H9 (cell line): ENCODE data around the gene MACROH2A1. TPM values are rescaled to one million over a fixed set of nuclear protein-coding genes. Genes with fewer than 3 reads are reported as not detected.

ENCODE experiments used
- DNase-seq: peaks from one replicate; pipeline ENCODE4 v3.0.0-alpha.2; 2017
- H2AFZ ChIP-seq: one replicate; pipeline ENCODE4 v1.6.1; 2013; ENCODE audit warnings: mild to moderate bottlenecking, low read length, control low read depth, moderate library complexity
- H2AK5ac ChIP-seq: 2 replicates; pipeline ENCODE4 v1.6.1; 2013; ENCODE audit warnings: low read length, control low read depth, mixed read lengths; ENCODE audit not compliant: insufficient read length
- H2BK120ac ChIP-seq: one replicate; pipeline ENCODE4 v1.6.1; 2013; ENCODE audit warnings: low read depth, mild to moderate bottlenecking, low read length, control low read depth, inconsistent platforms; ENCODE audit not compliant: poor library complexity, severe bottlenecking
- H2BK12ac ChIP-seq: 2 replicates; pipeline ENCODE4 v1.6.1; 2013; ENCODE audit warnings: low read length, control low read depth, mixed read lengths, low read depth; ENCODE audit not compliant: insufficient read length
- H2BK15ac ChIP-seq: 2 replicates; pipeline ENCODE4 v1.6.1; 2013; ENCODE audit warnings: low read depth, low read length, control low read depth
- H2BK20ac ChIP-seq: one replicate; pipeline ENCODE4 v1.6.1; 2013; ENCODE audit warnings: low read depth, mild to moderate bottlenecking, low read length, control low read depth, inconsistent platforms; ENCODE audit not compliant: poor library complexity, severe bottlenecking
- H2BK5ac ChIP-seq: 2 replicates; pipeline ENCODE4 v1.6.1; 2013; ENCODE audit warnings: low read length, control low read depth, mixed read lengths; ENCODE audit not compliant: insufficient read length
- H3K14ac ChIP-seq: 2 replicates; pipeline ENCODE4 v1.6.1; 2013; ENCODE audit warnings: low read length, control low read depth; ENCODE audit not compliant: insufficient read depth
- H3K18ac ChIP-seq: 2 replicates; pipeline ENCODE4 v1.6.1; 2013; ENCODE audit warnings: low read depth, mild to moderate bottlenecking, mixed read lengths, low read length, control low read depth; ENCODE audit not compliant: insufficient read length
- H3K23ac ChIP-seq: 2 replicates; pipeline ENCODE4 v1.6.1; 2013; ENCODE audit warnings: low read length, control low read depth, mixed read lengths, low read depth; ENCODE audit not compliant: insufficient read length
- H3K23me2 ChIP-seq: 2 replicates; pipeline ENCODE4 v1.6.1; 2013; ENCODE audit warnings: low read depth, mild to moderate bottlenecking, mixed read lengths, low read length, control low read depth; ENCODE audit not compliant: insufficient read length, poor library complexity, severe bottlenecking
- H3K27ac ChIP-seq: 2 replicates; pipeline ENCODE4 v1.5.1; 2013; ENCODE audit warnings: low read length, control low read depth, mixed read lengths, low read depth; ENCODE audit not compliant: insufficient read length
- H3K27me3 ChIP-seq: 2 replicates; pipeline ENCODE4 v1.6.1; 2013; ENCODE audit warnings: low read length, control low read depth, inconsistent platforms; ENCODE audit not compliant: insufficient read depth
- H3K4ac ChIP-seq: 2 replicates; pipeline ENCODE4 v1.6.1; 2013; ENCODE audit warnings: low read depth, mild to moderate bottlenecking, control low read depth, inconsistent platforms, low read length, moderate library complexity
- H3K4me1 ChIP-seq: 2 replicates; pipeline ENCODE4 v1.6.1; 2013; ENCODE audit warnings: low read length, control low read depth, inconsistent platforms; ENCODE audit not compliant: insufficient read depth
- H3K4me2 ChIP-seq: 2 replicates; pipeline ENCODE4 v1.6.1; 2013; ENCODE audit warnings: low read length, control low read depth, mixed read lengths; ENCODE audit not compliant: insufficient read length, insufficient read depth
- H3K56ac ChIP-seq: 2 replicates; pipeline ENCODE4 v1.6.1; 2013; ENCODE audit warnings: low read depth, mild to moderate bottlenecking, mixed read lengths, low read length, control low read depth; ENCODE audit not compliant: insufficient read length
- H3K79me1 ChIP-seq: 2 replicates; pipeline ENCODE4 v1.6.1; 2013; ENCODE audit warnings: low read depth, mild to moderate bottlenecking, moderate library complexity, low read length, control low read depth, inconsistent platforms; ENCODE audit not compliant: insufficient read depth, poor library complexity, severe bottlenecking
- H3K79me2 ChIP-seq: 2 replicates; pipeline ENCODE4 v1.6.1; 2013; ENCODE audit warnings: low read length, control low read depth, inconsistent platforms; ENCODE audit not compliant: insufficient read depth
- H3K9ac ChIP-seq: 2 replicates; pipeline ENCODE4 v1.6.1; 2013; ENCODE audit warnings: low read length, control low read depth, mixed read lengths; ENCODE audit not compliant: insufficient read length; ENCODE audit errors: extremely low read depth
- H3K9me3 ChIP-seq: one replicate; pipeline ENCODE4 v1.6.1; 2013; ENCODE audit warnings: low read depth, low read length, inconsistent platforms; ENCODE audit not compliant: control insufficient read depth
- H3T11ph ChIP-seq: one replicate; pipeline ENCODE4 v1.6.1; 2013; ENCODE audit warnings: mild to moderate bottlenecking, low read length, control low read depth, inconsistent platforms
- H4K20me1 ChIP-seq: one replicate; pipeline ENCODE4 v1.6.1; 2013; ENCODE audit not compliant: control insufficient read depth, insufficient read length, insufficient read depth
- H4K5ac ChIP-seq: 2 replicates; pipeline ENCODE4 v1.6.1; 2013; ENCODE audit warnings: low read depth, mild to moderate bottlenecking, mixed read lengths, low read length, control low read depth; ENCODE audit not compliant: insufficient read length
- H4K8ac ChIP-seq: replicated peaks from 2 replicates; pipeline ENCODE4 v1.6.1; 2013; ENCODE audit warnings: low read length, control low read depth, mixed read lengths, low read depth; ENCODE audit not compliant: insufficient read length
- H4K91ac ChIP-seq: 2 replicates; pipeline ENCODE4 v1.6.1; 2013; ENCODE audit warnings: low read depth, mild to moderate bottlenecking, moderate library complexity, mixed read lengths, low read length, control low read depth; ENCODE audit not compliant: insufficient read length
- H3K27ac Mint-ChIP-seq, 3 experiments: 2 replicates in 2 of 3; 3 replicates in 1 of 3; pipeline ENCODE4 v1.8.0; 2020 to 2021; ENCODE audit warnings: mixed read lengths in 3 of 3, mild to moderate bottlenecking in 1 of 3, moderate library complexity in 1 of 3
- H3K27me3 Mint-ChIP-seq: 2 replicates; pipeline ENCODE4 v1.8.0; 2021; ENCODE audit warnings: low read depth, mild to moderate bottlenecking, moderate library complexity, mixed read lengths
- H3K36me3 Mint-ChIP-seq, 3 experiments: 2 replicates in 2 of 3; 3 replicates in 1 of 3; pipeline ENCODE4 v1.8.0; 2020 to 2021; ENCODE audit warnings: low read depth in 3 of 3, mixed read lengths in 3 of 3; ENCODE audit not compliant: insufficient read depth in 1 of 3
- H3K4me1 Mint-ChIP-seq, 2 experiments: 2 replicates each; pipeline ENCODE4 v1.8.0; 2020; ENCODE audit warnings: mixed read lengths in 2 of 2
- H3K4me3 Mint-ChIP-seq, 2 experiments: 2 replicates in 1 of 2; 3 replicates in 1 of 2; pipeline ENCODE4 v1.8.0; 2020 to 2021; ENCODE audit warnings: mild to moderate bottlenecking in 2 of 2, mixed read lengths in 2 of 2, moderate library complexity in 1 of 2
- H3K9me3 Mint-ChIP-seq, 2 experiments: 2 replicates in 1 of 2; 3 replicates in 1 of 2; pipeline ENCODE4 v1.8.0; 2020; ENCODE audit warnings: mild to moderate bottlenecking in 2 of 2, mixed read lengths in 2 of 2, moderate library complexity in 1 of 2
- CTCF ChIP-seq: fragments of 200-600 bp; sonication (generic); conservative IDR thresholded peaks from 3 replicates; pipeline ENCODE4 v1.8.0; 2021; ENCODE audit warnings: antibody characterized with exemption, mild to moderate bottlenecking
- WGBS: extraction: QIAGEN DNeasy Blood & Tissue Kit; methylation state at CpG from one replicate; pipeline ENCODE4 v1.1.7; 2013; ENCODE audit warnings: missing lambda C conversion rate, low lambda C conversion rate, mixed read lengths; ENCODE audit not compliant: insufficient read length; ENCODE audit errors: extremely low coverage; 5-methylcytosine and 5-hydroxymethylcytosine counted together
- total RNA-seq: library from RNA; stranded (reverse); gene quantifications from 2 replicates; pipeline ENCODE4 v1.2.1, GENCODE V29; 2021

MACROH2A1 gene
- total RNA-seq, 1 experiment from 2014 or later: 111 TPM

GRCh38 chr5:135337064-135337463 lies 62.0 kb downstream of the MACROH2A1 start:
- no peak overlapping the region for H4K8ac ChIP-seq
- no peak overlapping the region for H2BK12ac ChIP-seq
- Mint-ChIP-seq H3K27me3 (no peaks in the 10 kb centered on the region), H3K4me1 (no peaks in the 10 kb centered on the region), H3K27ac (no peak overlapping the region), H3K4me3 (no peak overlapping the region), H3K9me3 (no peaks in the 10 kb centered on the region), H3K36me3 (peaks cover 6 to 41% (median 9%) of the 10 kb centered on the region in 3 experiments; a peak in 5 of 7 replicates)
- H4K20me1 ChIP-seq: no peaks in the 10 kb centered on the region
- no peak overlapping the region for H2BK15ac ChIP-seq
- H4K91ac ChIP-seq: no peak overlapping the region
- H3K4ac ChIP-seq: no peak overlapping the region
- no peaks in the 10 kb centered on the region for H3K79me1 ChIP-seq
- H3T11ph ChIP-seq: no peak overlapping the region
- H3K79me2 ChIP-seq: no peaks in the 10 kb centered on the region
- H3K4me1 ChIP-seq: no peaks in the 10 kb centered on the region
- TF ChIP-seq CTCF: no peak
- no peak overlapping the region for H3K4me2 ChIP-seq
- DNase-seq: no peak
- WGBS: no CpG with 5 or more reads among the region's 4 CpGs
- no peak overlapping the region for H4K5ac ChIP-seq
- no peak overlapping the region for H2BK5ac ChIP-seq
- H2AK5ac ChIP-seq: no peak overlapping the region
- H3K14ac ChIP-seq: no peak overlapping the region
- H3K27me3 ChIP-seq: no peaks in the 10 kb centered on the region
- no peak overlapping the region for H3K56ac ChIP-seq
- no peak overlapping the region for H2BK20ac ChIP-seq
- H3K23ac ChIP-seq: no peak overlapping the region
- H3K27ac ChIP-seq: no peak overlapping the region
- H2BK120ac ChIP-seq: no peak overlapping the region
- no peaks in the 10 kb centered on the region for H3K23me2 ChIP-seq
- no peak overlapping the region for H3K18ac ChIP-seq
- H2AFZ ChIP-seq: no peak overlapping the region
- H3K9me3 ChIP-seq: no peaks in the 10 kb centered on the region
- no peak overlapping the region for H3K9ac ChIP-seq
